GM12874 (cell line): ENCODE measurements around the gene PSD4.

Experiments
- CTCF ChIP-seq: IDR thresholded peaks from 2 replicates; pipeline ENCODE4 v1.5.1; 2011; ENCODE audit warnings: low read depth, mild to moderate bottlenecking, control low read depth, low read length, moderate library complexity; ENCODE audit not compliant: insufficient read depth

PSD4 gene

GRCh38 chr2:113227698-113228097, 53.9 kb downstream of the PSD4 start:
- no peak for TF ChIP-seq CTCF

- TF ChIP-seq CTCF: no peak
Measured at GRCh38 chr2:113228351-113228750, 54.6 kb downstream of the PSD4 start.

- TF ChIP-seq CTCF: no peak
Measured at GRCh38 chr2:113228991-113229716, 55.4 kb downstream of the PSD4 start.

- TF ChIP-seq CTCF: no peak
Measured at GRCh38 chr2:113229795-113230194, 56.0 kb downstream of the PSD4 start.

- TF ChIP-seq CTCF: no peak
Measured at GRCh38 chr2:113230531-113230930, 56.8 kb downstream of the PSD4 start.

- no peak for TF ChIP-seq CTCF
Measured at GRCh38 chr2:113231064-113231463, 57.3 kb downstream of the PSD4 start.

GRCh38 chr2:113232123-113232522, 58.4 kb downstream of the PSD4 start:
- TF ChIP-seq CTCF: no peak
